Activated CD8-positive, alpha-beta T cell treated with anti-CD3 and anti-CD28 coated beads for 36 hours (primary cell): ENCODE data around the gene ABCC8. TPM values are rescaled to one million over a fixed set of nuclear protein-coding genes. Genes with fewer than 3 reads are reported as not detected.
A peak's percentile ranks its signal among the peaks of the same experiment; 100 is the strongest.

Source experiments
- ATAC-seq: fragments of 200-7000 bp; cut with Tn5 transposase; one replicate; pipeline ENCODE4 v1.10.0; 2021; ENCODE audit warnings: mild to moderate bottlenecking, moderate library complexity
- CTCF ChIA-PET: fragments of 350-600 bp; sonication (Branson Sonifier 250); formaldehyde crosslinking; loops from one replicate; lab custom pipeline; 2021; ENCODE audit warnings: antibody characterized with exemption; lab: Charles Lee
- POLR2A ChIA-PET: fragments of 350-600 bp; sonication (Branson Sonifier 250); formaldehyde crosslinking; loops from one replicate; lab custom pipeline; 2021; ENCODE audit warnings: antibody characterized with exemption; lab: Charles Lee
- DNase-seq: peaks from one replicate; pipeline ENCODE4 v3.0.0-alpha.2; 2020
- H3K27ac Mint-ChIP-seq: one replicate; pipeline ENCODE4 v1.8.0; 2021; ENCODE audit warnings: mild to moderate bottlenecking, mixed read lengths
- H3K27me3 Mint-ChIP-seq: one replicate; pipeline ENCODE4 v1.8.0; 2021; ENCODE audit warnings: mixed read lengths
- H3K36me3 Mint-ChIP-seq: one replicate; pipeline ENCODE4 v1.8.0; 2021; ENCODE audit warnings: low read depth, mixed read lengths
- H3K4me1 Mint-ChIP-seq: one replicate; pipeline ENCODE4 v1.8.0; 2021; ENCODE audit warnings: low read depth, mixed read lengths
- H3K4me3 Mint-ChIP-seq: one replicate; pipeline ENCODE4 v1.8.0; 2021; ENCODE audit warnings: mild to moderate bottlenecking, moderate library complexity, mixed read lengths
- H3K9me3 Mint-ChIP-seq: one replicate; pipeline ENCODE4 v1.8.0; 2021; ENCODE audit warnings: mixed read lengths
- CTCF ChIP-seq: fragments of 200-600 bp; IDR thresholded peaks from one replicate; pipeline ENCODE4 v1.8.0; 2022; ENCODE audit warnings: antibody characterized with exemption, mild to moderate bottlenecking
- intact Hi-C: fragments of 100-400 bp; cut with micrococcal nuclease; formaldehyde crosslinking; loops from one replicate; pipeline ENCODE4 v1.10.0; 2022
- total RNA-seq, 2 experiments: library from RNA; stranded (reverse); gene quantifications; one replicate each; pipeline ENCODE4 v1.2.3, GENCODE V29; 2021

Gene ABCC8
- total RNA-seq, 2 experiments from 2014 or later, result not detected

GRCh38 chr11:17350455-17351171, 126.0 kb downstream of the ABCC8 start:
- DNase-seq (peak; percentile 10), ATAC-seq (peak; percentile 27)
- CTCF ChIA-PET, result interaction anchor here (1.6 kb wide), 1 partner anchor 121 kb away, joined by 7 read pairs; no protein-coding TSS in a partner anchor
- Mint-ChIP-seq H3K4me3 (peak overlapping the region; percentile 87), H3K36me3 (peaks cover 6% of the 10 kb centered on the region), H3K27me3 (no peaks in the 10 kb centered on the region), H3K4me1 (peaks cover 34% of the 10 kb centered on the region), H3K27ac (peak overlapping the region; percentile 71), H3K9me3 (no peaks in the 10 kb centered on the region)
- TF ChIP-seq CTCF, result no peak
- POLR2A ChIA-PET, result interaction anchor here (1.1 to 2.0 kb wide), 2 partner anchors 75 to 272 kb away, joined by 3 to 7 read pairs; partner anchors contain the start of gene NUCB2
- intact Hi-C loops, result loop anchor here (5.0 kb wide), 3 partner anchors 53 to 118 kb away; partner anchors contain the start of gene NUCB2

- H3K27me3 Mint-ChIP-seq, result no peaks in the 10 kb centered on the region
- no peak for ATAC-seq
- TF ChIP-seq CTCF, result no peak
- peaks cover 34% of the 10 kb centered on the region for H3K4me1 Mint-ChIP-seq
- intact Hi-C loops, result no loop called here
- no peak for DNase-seq
- no peak overlapping the region for H3K27ac Mint-ChIP-seq
- POLR2A ChIA-PET, result no interaction called here
- CTCF ChIA-PET, result interaction anchor here (2.5 kb wide), 1 partner anchor 118 kb away, joined by 13 read pairs; no protein-coding TSS in a partner anchor
- H3K4me3 Mint-ChIP-seq, result no peak overlapping the region
- H3K9me3 Mint-ChIP-seq, result no peaks in the 10 kb centered on the region
- peaks cover 9% of the 10 kb centered on the region for H3K36me3 Mint-ChIP-seq
These were observed 129.0 kb downstream of the ABCC8 start for GRCh38 chr11:17347676-17348075.

DNA sequence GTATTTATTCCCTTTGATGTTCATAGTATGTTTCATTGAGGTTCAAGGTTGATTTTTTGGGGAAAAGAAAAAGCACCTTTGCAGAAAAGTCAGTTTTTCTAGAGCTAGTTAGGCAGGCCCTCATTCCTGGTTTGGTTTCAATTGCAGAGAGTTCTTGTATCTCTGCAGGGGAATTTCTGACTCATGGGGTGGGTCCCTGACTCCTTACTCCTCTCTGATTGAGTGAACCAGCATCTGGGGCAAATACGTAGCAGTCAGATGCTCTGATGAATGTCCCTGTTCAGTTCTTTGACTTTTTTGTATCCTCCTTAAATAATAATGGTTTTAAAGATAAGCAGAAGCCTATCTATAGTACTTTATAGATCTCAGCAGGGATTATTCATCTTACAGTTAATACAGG, 132.7 kb downstream of the ABCC8 start:
- Mint-ChIP-seq H3K27ac (peak overlapping the region; percentile 28), H3K9me3 (no peaks in the 10 kb centered on the region), H3K27me3 (no peaks in the 10 kb centered on the region), H3K36me3 (peaks cover 11% of the 10 kb centered on the region), H3K4me1 (peaks cover 17% of the 10 kb centered on the region), H3K4me3 (no peak overlapping the region)
- ChIA-PET CTCF (interaction anchor here (0.9 to 1.9 kb wide), 4 partner anchors 10 to 161 kb away, joined by 3 to 13 read pairs (median 4); no protein-coding TSS in a partner anchor), POLR2A (interaction anchor here (1.3 kb wide), 1 partner anchor 62 kb away, joined by 3 read pairs; no protein-coding TSS in a partner anchor)
- DNase-seq, result peak; percentile 85
- no peak for TF ChIP-seq CTCF
- intact Hi-C loops, result no loop called here
- peak; percentile 98 for ATAC-seq

- H3K4me1 Mint-ChIP-seq, result peaks cover 17% of the 10 kb centered on the region
These were observed 133.4 kb downstream of the ABCC8 start for GRCh38 chr11:17343257-17343656.

More at GRCh38 chr11:17343257-17343656, 133.4 kb downstream of the ABCC8 start:
- Mint-ChIP-seq H3K4me3 (no peak overlapping the region), H3K9me3 (no peaks in the 10 kb centered on the region), H3K27ac (no peak overlapping the region), H3K27me3 (no peaks in the 10 kb centered on the region), H3K36me3 (peaks cover 11% of the 10 kb centered on the region)
- no peak for TF ChIP-seq CTCF
- POLR2A ChIA-PET, result interaction anchor here (1.3 kb wide), 1 partner anchor 61 kb away, joined by 3 read pairs; no protein-coding TSS in a partner anchor
- DNase-seq, result no peak
- CTCF ChIA-PET, result no interaction called here
- intact Hi-C loops, result no loop called here
- ATAC-seq, result no peak

Other genes starting within 250 kb of the ABCC8 start
- 10 to 100 TPM; 81.9 to 86.0 TPM for gene NUCB2, start 200.1 kb downstream of the ABCC8 start, total RNA-seq
- gene NCR3LG1, start 125.0 kb downstream of the ABCC8 start, total RNA-seq, result 1 to 10 TPM; 3.4 to 4.2 TPM
- 1 to 10 TPM; 1.2 to 2.4 TPM for gene KCNJ11, start 88.2 kb downstream of the ABCC8 start, total RNA-seq
- gene USH1C, start 67.6 kb upstream of the ABCC8 start, total RNA-seq, result not detected
- gene OTOG, start 70.4 kb upstream of the ABCC8 start, total RNA-seq, result not detected
- gene MYOD1, start 242.7 kb upstream of the ABCC8 start, total RNA-seq, result not detected